GM18909 (cell line): ENCODE data around the gene NSMF.

Experiments used
- ATAC-seq: cut with Tn5 transposase; IDR thresholded peaks from one replicate; pipeline ENCODE4 v1.9.1; 2021; ENCODE audit warnings: mild to moderate bottlenecking; ENCODE audit not compliant: unreplicated experiment, poor library complexity

NSMF gene

GRCh38 chr9:137459152-137459600, at the start of gene NSMF:
Gene NSMF, minus strand, starts transcription at chr9:137459334. Its CDS starts 232 bp downstream, at chr9:137459102.
- ATAC-seq: peak; percentile 76

GRCh38 chr9:137506702-137507171, 47.6 kb upstream of the NSMF start:
- ATAC-seq: no peak

- no peak for ATAC-seq
Observed at GRCh38 chr9:137506274-137506673, 47.1 kb upstream of the NSMF start.

GRCh38 chr9:137505421-137506140, 46.4 kb upstream of the NSMF start:
- no peak for ATAC-seq

GRCh38 chr9:137504432-137504777, 45.3 kb upstream of the NSMF start:
- ATAC-seq: no peak

- no peak for ATAC-seq
Observed at GRCh38 chr9:137502008-137502911, 43.1 kb upstream of the NSMF start.

- no peak for ATAC-seq
Observed at GRCh38 chr9:137501457-137501856, 42.3 kb upstream of the NSMF start.

- no peak for ATAC-seq
Observed at GRCh38 chr9:137500666-137501397, 41.7 kb upstream of the NSMF start.

- ATAC-seq: no peak
Observed at GRCh38 chr9:137499858-137500661, 40.9 kb upstream of the NSMF start.

GRCh38 chr9:137499416-137499815, 40.3 kb upstream of the NSMF start:
- ATAC-seq: no peak

GRCh38 chr9:137498720-137499150, 39.6 kb upstream of the NSMF start:
- ATAC-seq: no peak

GRCh38 chr9:137497921-137498719, 39.0 kb upstream of the NSMF start:
- ATAC-seq: no peak

- ATAC-seq: no peak
Observed at GRCh38 chr9:137496601-137497375, 37.7 kb upstream of the NSMF start.

GRCh38 chr9:137494550-137495351, 35.6 kb upstream of the NSMF start:
- no peak for ATAC-seq

- ATAC-seq: no peak
Observed at GRCh38 chr9:137494104-137494544, 35.0 kb upstream of the NSMF start.

- no peak for ATAC-seq
Observed at GRCh38 chr9:137493364-137494103, 34.4 kb upstream of the NSMF start.
